Activated CD8-positive, alpha-beta memory T cell treated with anti-CD3 and anti-CD28 coated beads for 1 hour (primary cell): Measurements from ENCODE around the gene CPLANE2.
"Not testable (repeated sequence)": the region's sequence is repeated elsewhere in the genome, so short reads cannot be mapped to it uniquely, and the experiment has no call there.

Experiments
- DNase-seq, 2 donors: peaks; one replicate each; pipeline ENCODE4 v3.0.0-alpha.2; 2020; ENCODE audit warnings: low read depth in 1 of 2; ENCODE audit errors: extremely low read depth in 1 of 2

Gene CPLANE2

DNA sequence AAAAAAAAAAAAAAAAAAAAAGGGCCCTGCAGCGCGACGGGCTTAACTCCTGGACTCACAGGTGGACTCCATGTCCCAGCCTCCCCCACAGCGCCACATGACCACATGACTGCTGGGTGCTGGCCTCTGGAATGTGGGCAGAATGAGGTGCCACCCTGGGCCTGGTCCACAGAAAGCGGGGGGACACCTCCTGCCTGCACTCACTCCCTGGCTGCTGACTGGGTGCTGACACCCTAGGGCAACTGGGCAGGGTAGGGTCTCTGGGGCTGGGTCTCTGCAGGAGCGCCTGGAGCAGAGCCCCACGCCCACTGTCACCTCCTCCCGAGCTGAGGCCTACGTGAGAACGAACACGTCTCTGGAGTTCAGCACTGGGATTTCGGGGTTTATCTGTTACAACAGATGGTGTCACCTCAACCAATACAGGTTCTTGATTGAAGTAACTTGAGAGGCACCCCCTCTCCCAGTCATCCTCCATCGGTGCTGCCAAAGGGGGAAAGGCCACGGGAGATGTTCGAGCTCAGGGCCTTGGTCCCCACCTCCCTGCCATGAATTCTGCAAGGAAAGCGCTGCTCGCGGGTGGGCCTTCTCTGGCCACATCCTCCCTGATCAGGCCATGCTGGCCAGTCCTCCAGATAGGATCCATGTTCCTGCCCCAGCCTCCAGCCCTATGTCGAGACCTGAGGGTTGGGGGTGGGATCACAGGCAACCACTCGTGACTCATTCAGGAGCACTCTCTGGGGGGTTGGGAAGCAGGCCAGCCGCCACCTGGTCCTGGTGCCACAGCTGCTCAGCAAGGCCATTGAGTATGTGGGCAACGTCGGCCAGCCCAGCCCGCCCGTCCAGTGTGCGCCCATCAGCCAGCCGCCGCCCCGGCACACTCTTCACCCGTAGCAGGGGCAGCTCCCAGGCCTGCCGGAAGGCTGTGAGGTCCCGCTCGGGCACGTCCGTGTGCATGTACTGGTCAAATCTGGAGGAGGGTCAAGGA is 5.4 kb downstream of the CPLANE2 start:
- DNase-seq = no peak

DNA sequence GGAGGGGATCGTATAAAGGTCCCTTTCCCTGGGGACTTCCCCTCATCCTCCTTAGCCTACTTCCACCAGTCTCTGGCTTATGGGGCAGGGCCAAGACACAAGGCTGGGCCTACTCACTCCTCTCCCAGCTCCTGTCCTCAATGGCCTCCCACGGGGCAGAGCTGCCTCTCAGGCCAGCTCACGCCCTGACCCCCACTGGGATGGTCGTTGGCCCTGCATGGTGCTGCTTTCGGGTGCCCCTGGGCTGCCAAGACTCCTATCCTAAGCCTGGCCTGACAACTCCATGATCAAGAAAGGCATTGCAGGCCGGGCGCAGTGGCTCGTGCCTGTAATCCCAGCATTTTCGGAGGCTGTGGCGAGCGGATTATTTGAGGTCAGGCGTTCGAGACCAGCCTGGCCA is 6.2 kb downstream of the CPLANE2 start:
- DNase-seq = no peak

DNA sequence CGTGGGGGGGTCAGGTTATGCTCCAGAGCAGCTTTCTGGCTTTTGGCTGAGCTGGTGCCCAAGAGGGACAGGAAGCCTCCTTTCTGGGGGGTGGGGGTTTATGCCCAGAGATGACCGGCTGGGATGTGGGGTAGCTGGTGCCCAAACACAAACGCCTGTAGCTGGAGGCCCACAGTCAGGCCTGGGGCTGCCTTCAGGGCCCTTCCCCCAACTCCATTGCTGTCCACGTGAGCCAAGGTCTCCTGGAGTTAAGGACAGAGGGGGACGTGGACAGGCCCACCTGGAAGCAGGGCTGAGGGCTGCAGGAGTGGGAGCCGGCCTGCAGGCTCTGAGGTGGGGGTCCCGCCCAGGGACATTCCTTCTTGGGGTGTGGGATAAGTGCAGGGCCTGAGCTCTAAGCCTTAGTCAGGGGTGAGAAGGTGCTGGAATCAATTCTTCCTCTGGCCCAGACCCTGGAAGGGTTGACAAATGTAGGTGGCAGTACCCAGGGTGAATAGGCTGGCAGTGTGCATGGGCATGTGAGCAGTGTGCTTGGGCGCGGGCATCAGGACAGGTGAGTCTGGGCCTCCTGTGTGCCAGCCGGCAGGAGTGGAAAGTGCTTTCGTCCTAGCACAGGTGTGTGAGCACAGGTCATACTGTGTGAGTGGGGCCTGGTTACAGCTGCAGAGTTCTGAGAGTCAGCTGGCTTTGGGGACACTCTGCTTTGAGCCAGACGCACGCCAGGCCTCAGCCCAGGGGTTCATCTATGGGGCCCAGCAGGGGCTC is 6.8 kb downstream of the CPLANE2 start:
- DNase-seq = no peak

DNA sequence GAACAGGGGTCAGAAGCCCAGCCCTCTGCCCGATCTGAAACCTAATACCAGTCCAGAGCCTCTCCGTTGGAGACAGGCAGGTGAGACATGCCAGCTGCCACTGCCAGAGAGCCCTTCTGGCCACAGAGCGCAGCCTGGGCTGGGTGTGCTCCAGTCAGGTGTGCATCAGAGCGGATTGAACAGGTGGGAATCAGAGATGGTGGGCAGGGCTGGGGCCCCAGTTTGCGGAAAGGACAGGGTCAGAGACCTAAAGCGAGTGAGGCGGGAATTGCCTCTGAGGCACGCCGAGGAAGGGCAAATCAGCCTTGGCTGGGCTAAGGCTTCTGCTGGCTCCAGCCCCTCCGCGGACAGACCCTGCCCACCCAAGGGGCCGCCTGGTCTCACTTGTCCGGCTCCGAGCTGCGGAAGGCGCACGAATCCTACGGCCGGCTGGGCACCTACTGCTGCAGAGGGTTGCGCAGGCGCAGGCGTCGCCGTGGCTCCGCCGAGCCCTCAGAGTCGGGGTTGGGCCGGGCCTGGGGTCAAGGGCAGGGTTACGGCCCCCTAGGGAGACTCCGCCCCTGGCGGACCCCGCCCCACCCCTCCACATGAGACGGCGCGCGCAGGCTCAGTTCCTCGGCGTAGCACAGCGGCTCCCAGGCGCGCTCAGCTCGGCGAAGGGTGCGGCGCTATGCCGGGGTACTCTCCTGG is 10.3 kb downstream of the CPLANE2 start:
- DNase-seq = no peak

DNA sequence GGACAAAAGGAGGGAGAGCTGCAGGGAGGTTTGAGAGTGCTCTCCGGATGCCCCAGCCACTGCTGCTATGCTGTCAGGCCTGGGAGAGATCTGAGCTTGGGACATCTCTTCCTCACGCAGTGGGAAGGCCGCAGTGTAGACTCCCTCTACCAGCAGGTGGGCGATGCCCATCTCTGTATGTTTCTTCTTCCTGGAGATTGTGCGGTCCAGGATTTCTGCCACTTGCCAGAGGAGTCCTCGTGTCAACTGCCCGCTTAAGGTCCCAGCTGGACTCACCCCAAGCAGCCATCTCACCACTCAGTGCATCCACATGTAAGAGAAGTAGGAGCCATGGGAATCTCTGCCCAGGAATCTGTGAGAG is 10.9 kb downstream of the CPLANE2 start:
- DNase-seq = no peak

DNA sequence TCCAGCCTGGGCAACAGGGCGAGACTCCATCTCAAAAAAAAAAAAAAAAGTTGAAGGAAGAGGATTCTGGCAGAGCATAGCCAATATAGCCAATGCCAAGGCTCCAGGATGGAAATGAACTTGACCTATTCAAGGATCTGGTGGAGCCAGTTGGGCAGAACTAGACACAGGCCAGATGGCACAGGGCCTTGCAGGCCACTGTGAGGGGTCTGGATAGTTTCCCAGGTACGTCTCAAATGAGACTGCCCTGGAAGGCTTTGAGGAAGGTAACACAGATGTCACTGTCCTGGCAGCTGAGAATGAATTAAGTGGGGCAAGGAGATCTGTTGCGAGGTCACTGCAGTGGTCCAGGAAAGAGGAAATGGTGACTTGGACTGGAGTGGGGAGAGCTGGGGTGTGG is 12.5 kb downstream of the CPLANE2 start:
- DNase-seq = no peak

DNA sequence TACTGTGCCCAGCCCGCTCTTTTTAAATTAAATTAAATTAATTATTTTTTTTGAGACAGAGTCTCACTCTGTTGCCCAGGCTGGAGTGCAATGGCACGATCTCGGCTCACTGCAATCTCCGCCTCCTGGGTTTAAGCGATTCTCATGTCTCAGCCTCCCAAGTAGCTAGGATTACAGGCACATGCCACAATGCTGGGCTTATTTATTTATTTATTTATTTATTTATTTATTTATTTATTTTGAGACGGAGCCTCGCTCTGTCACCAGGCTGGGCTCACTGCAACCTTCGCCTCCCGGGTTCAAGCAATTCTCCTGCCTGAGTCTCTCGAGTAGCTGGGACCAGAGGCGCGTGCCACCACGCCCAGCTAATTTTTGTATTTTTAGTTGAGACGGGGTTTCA is 14.3 kb downstream of the CPLANE2 start:
- not testable (repeated sequence) for DNase-seq

DNA sequence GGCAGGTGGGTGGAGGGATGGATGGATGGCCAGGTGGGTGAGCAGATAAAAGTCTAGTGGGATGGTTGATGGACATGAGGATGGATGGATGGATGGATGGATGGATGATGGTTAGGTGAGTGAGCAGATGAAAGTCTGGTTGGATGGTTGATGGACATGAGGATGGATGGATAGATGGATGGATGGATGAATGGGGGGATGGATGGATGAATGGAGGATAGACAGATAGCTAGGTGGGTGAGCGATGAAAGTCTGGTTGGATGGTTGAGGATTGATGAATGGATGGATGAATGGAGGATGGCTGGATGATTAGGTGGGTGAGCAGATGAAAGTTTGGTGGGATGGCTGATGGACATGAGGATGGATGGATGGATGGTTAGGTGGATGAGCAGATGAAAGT is 15.5 kb downstream of the CPLANE2 start:
- no peak for DNase-seq

DNA sequence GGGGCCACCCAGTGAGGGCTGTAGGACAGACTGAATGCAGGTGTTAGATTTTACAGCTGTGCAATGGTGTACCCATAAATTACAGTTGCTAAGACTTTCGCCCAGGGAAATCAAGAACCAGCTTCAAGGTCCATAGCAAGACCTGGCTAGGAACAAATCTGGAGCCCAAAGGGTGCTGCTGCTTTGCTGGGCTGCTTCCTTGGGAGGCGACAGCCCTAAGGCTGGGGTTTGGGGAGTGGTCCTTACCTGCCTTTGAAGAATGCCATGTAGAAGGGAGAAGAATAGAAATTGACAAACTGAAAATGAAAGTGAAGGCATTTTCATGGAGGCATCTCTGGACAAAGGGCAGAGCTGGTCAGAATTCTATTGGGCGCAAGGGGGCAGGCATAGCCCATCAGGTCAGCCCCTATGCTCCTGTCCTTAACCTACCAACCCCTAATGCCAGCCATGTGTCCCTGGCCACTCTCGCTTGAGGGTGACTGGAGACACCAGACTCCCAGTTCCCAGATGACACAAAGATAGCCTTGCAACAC is 16.9 kb downstream of the CPLANE2 start:
- DNase-seq = no peak

DNA sequence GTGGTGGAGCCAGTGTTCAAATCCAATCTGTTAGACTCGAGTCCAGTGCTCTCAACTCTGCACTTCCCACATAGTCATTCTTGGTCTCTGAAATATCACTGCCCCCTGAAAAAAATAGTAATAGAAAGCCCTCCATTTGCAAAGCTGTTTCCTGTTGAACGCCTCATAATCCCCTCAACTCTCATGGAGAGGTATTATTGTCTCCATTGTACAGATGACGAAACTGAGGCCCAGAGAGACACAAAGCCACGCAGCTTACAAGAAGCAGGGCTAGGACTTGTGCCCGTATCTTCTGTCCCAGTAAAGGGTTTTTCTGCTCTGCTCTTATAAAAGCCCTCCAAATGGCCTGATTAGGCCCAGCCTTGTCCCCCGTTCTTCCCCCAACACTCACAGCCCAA is 18.3 kb downstream of the CPLANE2 start:
- DNase-seq = no peak

DNA sequence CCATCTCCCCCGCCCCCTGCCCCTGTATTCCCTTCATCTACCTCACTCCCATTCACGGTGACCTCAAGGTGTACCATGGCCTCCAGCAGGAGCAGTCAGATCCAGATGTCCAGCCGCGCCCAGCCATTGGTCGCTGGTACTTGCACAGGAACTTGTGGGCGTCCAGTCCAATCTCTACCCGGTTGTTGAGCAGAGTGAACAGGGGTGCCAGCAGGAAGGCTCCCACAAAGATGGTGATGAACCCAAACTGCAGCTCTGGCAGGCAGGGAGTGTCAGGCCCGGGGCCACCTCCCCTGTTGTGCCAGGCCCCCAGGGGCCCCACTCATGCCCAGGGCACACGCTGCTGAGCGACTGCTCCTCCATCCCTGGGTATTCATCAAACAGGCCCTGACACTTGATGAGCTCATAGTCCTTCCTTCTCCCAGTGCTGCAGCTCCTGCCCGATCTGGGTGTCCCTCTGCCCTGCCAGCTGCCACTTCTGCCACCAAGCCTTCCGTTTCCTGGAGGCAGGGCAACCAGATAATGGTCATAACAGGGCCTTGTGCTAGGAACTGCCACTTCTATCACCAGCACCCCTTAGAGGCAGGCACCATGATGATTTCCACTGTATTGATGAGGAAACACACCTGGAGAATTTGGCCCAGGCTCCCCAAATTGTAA is 18.8 kb downstream of the CPLANE2 start:
- no peak for DNase-seq

DNA sequence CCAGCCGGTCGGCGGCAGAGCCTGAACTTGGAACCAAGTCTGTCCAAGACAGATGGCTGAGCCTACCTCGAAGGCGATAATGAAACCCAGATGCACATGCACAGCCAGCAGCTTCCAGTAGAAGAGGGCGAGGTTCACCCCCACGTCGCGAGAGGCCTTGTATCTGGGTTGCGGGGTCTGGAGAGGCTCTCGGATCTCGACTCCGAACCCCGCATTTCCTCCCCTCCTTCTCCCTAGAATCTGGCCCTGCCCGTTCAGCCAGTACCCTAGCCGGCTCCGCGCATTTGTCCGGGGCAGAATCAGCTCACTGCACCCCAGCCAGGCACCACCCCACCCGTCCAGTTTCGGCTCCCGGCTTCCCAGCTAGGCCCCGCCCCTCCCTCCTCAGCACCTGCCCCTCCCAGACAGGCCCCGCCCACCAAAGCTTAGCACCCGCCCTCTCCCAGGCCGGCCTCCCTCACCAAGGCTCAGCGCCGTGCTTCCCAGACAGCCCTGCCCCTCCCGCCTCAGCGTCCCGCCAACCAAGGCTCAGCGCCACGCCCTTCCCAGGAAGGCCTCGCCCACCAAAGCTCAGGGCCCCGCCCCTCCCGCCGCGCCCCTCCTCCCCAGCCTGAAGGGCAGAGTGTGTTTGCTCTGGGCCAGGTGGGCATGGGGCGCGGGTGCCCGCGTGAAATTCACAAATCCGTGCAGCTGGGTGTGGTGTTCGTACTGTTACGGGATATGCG is 19.8 kb downstream of the CPLANE2 start:
- peak; percentile 89 to 90 for DNase-seq

DNA sequence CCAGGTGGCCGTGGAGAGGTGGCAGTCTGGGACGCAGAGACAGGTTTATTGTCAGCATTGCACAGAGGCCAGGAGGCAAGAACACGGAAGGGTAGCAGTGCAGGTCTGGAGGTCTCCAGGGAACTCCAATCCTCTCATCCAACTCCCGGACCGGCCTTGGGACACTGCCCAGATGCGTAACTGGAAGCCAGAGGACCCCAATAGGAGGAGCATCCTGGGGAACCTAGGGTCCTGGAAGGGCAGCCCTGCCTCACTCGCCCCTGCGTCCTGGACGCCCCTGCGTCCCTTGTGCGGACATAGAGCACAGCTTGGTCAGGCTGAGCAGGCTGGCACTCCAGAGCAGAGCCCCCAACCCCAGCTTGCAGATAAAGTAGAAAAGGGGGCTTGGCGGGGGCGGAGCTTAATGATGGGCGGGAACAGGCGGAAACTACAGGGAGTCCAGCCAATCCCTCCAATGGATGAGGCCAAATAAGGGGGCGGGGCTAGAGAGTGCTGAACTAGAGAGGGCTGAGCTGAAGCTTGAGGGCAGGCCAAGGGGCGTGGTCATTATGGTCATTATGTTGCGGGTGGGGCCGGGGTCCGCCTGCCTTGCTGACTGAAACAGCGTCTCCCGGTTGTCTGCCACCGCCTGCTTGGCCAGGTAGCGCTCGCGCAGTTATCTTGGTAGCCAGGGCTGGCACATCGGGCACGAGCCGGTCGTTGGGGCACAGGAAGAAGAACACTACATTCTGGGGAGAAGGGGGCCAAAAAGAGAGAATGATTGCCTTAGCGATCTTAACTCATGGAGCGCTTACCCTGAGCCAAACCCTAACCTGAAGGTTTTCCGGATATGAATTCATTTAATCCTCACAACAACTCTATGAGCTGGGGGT is 20.9 kb downstream of the CPLANE2 start:
- DNase-seq = peak; percentile 27

DNA sequence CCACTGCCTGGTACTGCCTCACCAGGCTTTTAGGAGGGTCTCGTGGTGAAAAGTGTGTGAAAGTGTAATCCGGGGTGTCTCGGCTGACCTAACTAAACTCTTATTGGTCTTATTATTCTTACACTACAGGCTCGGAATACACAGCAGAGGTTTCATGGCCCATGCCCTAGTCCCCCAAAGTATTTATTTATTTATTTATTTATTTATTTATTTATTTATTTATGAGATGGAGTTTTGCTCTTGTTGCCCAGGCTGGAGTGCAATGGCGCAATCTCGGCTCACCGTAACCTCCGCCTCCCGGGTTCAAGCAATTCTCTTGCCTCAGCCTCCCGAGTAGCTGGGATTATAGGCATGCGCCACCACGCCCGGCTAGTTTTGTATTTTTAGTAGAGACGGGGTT is 21.7 kb downstream of the CPLANE2 start:
- not testable (repeated sequence) for DNase-seq

DNA sequence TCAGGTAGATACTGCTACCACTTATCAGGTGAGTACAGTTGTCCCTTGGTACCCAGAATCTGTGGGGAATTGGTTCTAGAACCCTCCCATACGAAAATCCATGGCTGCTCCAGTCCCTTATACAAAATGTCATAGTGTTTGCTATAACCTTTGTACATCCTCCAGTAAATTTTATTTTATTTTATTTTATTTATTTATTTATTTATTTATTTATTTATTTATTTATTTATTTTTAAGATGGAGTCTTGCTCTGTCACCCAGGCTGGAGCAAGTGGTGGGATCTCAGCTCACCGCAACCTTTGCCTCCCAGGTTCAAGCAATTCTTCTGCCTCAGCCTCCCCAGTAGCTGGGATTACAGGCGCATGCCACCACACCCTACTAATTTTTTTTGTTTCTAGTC is 23.4 kb downstream of the CPLANE2 start:
- not testable (repeated sequence) for DNase-seq

DNA sequence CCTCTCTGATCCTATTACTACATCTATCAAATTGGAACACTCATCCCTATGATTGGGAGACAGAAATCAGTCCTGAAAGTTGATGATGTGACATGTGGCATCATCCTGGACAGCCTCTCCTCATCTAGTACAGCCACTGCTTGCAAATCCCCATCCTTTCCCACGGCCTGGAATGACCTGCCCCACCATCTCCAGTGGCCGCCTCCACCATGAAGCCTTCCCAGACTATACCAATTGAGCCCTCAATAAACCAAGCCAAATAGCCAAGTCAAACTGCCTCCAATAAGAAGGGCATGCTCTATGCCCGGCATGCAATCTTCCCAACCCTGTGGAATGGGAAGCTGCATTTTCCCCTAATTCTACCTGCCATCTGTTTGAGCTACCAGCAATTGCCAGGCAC is 24.0 kb downstream of the CPLANE2 start:
- DNase-seq = no peak

DNA sequence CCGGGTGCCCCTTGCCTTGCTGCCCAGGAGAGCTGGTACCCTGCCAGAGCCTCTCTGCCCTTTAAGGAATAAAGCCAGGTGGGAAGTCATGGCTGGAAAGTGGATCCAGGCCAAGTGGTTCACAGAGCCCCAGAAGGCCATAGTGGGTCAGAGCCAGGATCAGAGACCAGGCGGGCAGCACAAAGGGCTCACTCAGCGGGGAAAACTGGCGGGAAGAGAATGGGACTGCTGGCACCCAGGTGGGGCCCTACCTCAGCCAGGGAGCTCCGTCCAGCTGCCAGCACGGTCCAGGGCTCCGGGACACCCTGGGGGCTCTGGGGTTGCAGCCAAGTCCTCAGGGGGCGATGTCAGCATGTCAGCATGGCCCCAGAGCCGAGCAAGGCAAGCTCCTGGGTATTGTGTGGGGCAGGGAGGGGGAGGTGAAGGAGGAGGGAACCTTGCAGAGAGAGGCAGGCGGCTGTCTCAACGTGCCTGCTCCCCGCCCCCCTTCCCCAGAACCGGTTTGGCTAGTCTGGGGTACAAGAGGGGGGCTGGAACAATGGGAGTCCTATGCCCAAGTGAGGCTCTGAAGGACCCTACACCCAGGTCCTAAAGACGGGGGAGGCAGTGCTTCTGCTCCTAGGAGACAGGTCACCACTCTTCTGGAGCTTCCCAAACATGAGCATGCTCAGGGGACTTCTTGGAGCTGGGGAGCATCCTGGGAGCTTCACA is 24.6 kb downstream of the CPLANE2 start, which contains the start of gene ARHGEF19:
Gene ARHGEF19 (minus strand): TSS at position 402 of the 711 bp plus-strand sequence. CDS start 3,598 bp downstream, outside the sequence.
- DNase-seq = no peak

DNA sequence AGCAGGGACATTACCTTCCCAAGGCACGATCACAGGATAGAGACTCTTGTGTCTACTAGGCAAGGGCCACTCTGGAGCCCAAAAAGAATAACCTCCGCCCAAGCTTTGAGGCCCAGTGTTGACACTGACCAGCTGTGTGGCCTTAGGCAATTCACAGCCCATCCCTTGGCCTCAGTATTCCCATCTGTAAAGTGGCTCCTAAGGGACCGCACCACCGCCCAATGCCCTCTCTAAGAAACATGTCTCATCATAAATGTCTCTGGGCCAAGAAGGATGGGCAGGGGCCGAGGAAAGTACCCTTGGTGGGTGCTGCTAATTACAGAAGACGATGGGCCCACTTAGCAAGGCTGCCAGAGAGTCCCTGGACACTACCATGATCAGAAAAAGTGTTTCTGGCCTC is 25.2 kb downstream of the CPLANE2 start:
- DNase-seq = no peak
